DMS114 treated with DMSO at 0.1 percent for 48 hours (cell line): ENCODE data around the gene TRIM64C.
"Not testable (repeated sequence)": the region's sequence is repeated elsewhere in the genome, so short reads cannot be mapped to it uniquely, and the experiment has no call there.

Experiments
- DNase-seq: peaks from one replicate; lab custom pipeline; 2025; ENCODE audit not compliant: unreplicated experiment; lab: John Stamatoyannopoulos, UW

Gene TRIM64C, protein sequence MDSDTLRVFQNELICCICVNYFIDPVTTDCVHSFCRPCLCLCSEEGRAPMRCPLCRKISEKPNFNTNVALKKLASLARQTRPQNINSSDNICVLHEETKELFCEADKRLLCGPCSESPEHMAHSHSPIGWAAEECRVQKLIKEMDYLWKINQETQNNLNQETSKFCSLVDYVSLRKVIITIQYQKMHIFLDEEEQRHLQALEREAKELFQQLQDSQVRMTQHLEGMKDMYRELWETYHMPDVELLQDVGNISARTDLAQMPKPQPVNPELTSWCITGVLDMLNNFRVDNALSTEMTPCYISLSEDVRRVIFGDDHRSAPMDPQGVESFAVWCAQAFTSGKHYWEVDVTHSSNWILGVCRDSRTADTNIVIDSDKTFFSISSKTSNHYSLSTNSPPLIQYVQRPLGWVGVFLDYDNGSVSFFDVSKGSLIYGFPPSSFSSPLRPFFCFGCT

DNA sequence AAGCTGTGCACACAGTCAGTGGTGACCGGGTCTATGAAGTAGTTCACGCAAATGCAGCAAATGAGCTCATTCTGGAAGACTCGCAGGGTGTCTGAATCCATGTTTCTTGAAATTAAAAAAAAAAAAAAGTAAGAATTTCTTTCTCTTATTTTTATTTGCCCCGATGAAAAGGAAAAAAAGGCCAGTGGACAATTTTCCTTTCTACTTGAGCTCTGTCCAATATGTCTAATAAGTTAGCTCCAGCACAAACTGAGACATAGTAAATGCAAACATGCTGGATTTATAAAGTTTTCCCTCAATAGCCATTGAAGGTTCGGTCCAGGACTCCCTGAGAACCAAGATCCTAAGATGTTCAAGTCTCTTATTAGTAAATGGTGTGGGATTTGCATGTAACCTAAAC is at the start of gene TRIM64C:
Gene TRIM64C (minus strand): TSS at position 101 of the 400 bp plus-strand sequence. CDS start 0 bp downstream, at position 101.
- not testable (repeated sequence) for DNase-seq

DNA sequence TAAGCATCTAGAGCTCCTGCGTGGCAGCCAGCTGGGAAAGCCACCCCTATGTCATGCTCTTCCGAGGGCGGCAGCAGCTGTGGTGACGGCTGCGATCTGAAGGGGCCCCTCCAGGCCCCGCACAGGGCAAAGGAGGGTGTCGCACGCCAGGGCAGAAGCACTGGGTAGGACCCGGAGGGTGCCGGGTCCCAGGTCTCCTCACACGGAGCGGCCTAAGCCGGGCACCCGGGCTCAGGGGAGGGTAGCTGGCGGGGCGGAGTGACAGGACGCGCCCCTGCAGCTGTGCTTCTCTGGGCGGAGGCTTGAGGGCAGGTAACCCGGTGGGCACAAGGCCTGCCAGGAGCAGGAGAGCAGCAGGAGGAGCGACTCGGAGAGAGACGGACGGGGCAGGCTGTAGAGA is 43.4 kb upstream of the TRIM64C start:
- DNase-seq = not testable (repeated sequence)

DNA sequence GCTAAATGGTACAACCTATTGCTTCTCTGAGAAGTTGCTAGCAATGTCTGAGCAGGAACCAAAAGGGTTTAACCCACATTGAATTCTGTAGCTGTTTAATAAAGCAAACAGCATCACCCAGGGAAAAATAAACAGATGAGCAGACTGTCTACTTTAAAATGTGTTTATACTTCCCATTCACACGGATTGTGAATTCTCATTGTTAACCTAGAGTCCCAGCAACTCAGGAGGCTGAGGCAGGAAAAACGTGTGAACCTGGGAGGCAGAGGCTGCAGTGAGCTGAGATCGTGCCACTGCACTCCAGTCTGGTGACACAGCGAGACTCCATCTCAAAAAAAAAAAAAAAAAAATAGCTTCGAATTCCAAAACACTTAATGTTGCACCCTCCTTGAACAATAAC is 11.0 kb upstream of the TRIM64C start:
- not testable (repeated sequence) for DNase-seq

DNA sequence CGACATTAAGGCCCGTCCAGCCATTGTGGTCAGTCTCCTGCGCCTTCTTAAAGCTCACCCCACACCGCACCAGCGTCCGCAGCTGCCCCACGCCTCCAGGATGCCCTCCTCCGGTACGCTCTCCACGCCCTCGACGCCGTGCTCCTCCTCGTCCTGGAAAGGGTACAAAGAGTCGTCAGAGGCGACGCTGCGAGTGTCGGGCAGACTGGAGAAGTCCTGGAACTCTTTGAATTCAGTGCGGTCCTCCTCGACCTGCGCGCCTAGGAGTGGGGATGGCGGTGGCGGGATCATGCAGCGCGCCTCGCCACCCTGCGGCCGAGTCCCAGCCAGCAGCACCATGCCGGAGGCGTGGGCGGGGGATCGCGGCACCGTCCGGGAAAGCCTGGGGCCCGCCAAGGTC is 9.1 kb downstream of the TRIM64C start:
- DNase-seq = not testable (repeated sequence)

GRCh38 chr11:49048229-49048628 is 10.7 kb downstream of the TRIM64C start:
- not testable (repeated sequence) for DNase-seq

GRCh38 chr11:49028523-49028922 is 30.4 kb downstream of the TRIM64C start, which contains the start of gene TRIM49B:
TRIM49B (plus strand) TSS chr11:49028823; CDS start chr11:49031600, 2,777 bp downstream.
- DNase-seq = not testable (repeated sequence)
